HG03460 (cell line): ENCODE measurements around the gene MED25.
"Not testable (repeated sequence)": the region's sequence is repeated elsewhere in the genome, so short reads cannot be mapped to it uniquely, and the experiment has no call there.

Experiments used
- ATAC-seq: cut with Tn5 transposase; IDR thresholded peaks from one replicate; pipeline ENCODE4 v1.9.1; 2021; ENCODE audit not compliant: unreplicated experiment

MED25 gene

DNA sequence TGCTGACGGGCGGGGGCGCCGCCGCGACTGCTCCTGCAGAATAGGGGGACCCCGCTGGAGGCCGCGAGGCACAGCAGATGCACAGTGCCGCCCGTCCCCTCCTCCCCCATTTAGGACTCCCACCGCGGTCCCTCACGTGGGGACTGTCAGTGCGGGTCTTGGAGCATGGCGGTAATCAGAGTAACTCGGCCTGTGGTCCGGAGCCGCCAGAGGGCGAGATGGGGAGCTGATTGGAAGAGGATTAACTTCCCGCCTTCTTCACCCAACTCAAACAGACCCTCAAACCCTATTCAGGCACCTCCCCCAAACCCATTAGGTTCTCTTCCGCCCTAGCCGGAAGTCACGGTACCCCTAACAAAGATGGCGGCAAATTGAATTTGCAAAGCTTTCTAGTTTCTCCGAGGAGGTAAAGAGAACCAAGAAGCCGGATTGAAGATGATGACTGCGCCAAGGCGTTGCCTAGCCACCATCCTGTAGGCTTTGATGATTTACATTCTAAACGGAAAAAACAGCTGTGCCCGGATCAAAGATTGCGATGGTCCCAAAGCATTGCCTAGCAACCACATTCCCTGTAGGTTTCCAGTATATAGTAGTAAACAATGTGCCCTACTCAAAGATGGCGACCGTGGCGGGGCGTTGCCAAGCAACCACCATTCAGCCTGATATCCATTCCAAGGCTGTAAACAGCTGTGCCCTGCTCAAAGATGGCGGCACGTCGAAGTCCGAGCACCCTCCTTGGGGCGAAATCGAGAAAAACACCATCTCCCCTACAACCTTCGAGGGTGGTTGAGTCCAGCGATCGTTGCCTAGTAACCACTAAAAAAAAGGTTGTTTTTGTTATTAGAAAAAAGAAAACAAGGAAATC lies 4.9 kb upstream of the MED25 start, which contains the start of gene FUZ:
FUZ (minus strand) TSS at position 296 of the 865 bp plus-strand sequence; CDS start at position 110, 186 bp downstream.
- peak; percentile 50 for ATAC-seq

DNA sequence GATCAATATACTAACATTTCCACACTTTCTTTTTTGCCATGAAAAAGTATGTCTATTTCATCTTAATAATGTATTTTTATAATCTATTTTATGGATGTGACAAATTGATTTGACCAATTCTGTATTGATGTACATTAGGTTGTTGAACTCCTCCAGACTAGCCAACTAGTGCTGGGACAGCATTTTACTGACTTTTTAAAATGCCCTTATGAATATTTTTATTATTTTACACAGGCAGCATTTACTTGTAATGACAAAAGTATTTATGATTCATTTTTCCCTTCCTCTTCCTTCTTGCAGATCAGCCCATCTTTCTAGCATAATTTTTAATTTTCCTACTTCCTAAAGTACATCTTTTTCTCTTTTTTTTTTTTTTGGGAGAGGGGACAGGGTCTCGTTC lies 4.1 kb upstream of the MED25 start:
- no peak for ATAC-seq

DNA sequence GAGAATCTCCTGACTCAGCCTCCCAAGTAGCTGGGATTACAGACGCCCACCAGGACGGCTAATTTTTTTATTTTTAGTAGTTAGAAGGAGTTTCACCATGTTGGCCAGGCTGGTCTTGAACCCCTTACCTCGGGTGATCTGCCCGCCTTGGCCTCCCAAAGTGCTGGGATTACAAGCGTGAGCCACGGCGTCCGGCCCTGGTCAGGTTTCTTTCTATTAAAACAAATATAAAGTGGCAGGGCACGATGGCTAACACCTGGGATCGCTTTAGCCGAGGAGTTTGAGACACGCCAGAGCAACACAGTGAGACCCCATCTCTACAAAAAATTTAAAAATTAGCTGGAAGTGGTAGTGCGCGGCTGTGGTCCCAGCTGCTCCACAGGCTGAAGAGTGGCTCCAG lies 1.5 kb upstream of the MED25 start:
- ATAC-seq: no peak

DNA sequence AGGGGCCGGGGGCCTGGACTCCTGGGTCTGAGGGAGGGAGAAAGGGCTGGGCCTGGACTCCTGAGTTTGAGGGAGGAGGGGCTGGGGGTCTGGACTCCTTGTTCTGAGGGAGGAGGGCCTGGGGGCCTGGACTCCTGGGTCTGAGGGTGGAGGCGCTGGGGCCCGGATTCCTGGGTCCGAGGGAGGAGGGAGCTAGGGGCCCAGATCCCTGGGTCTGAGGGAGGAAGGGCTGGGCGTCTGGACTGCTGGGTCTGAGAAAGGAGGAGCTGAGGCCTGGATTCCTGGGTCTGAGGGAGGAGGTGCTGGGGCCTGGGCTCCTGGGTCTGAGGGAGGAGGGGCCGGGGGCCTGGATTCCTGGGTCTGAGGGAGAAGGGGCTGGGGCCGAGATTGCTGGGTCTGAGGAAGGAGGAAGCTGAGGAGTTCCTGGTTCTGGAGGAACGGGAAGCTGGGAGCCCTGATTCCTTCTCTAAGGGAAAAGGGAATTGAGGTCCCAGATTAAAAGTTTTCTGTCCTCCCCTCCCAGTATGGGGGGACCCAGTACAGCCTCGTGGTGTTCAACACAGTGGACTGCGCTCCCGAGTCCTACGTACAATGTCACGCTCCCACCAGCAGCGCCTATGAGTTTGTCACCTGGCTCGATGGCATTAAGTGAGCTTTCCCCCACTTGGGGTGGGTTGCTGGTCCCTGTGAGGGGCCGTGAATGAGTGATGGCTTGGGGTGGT lies 721 bp downstream of the MED25 start:
- ATAC-seq: no peak

DNA sequence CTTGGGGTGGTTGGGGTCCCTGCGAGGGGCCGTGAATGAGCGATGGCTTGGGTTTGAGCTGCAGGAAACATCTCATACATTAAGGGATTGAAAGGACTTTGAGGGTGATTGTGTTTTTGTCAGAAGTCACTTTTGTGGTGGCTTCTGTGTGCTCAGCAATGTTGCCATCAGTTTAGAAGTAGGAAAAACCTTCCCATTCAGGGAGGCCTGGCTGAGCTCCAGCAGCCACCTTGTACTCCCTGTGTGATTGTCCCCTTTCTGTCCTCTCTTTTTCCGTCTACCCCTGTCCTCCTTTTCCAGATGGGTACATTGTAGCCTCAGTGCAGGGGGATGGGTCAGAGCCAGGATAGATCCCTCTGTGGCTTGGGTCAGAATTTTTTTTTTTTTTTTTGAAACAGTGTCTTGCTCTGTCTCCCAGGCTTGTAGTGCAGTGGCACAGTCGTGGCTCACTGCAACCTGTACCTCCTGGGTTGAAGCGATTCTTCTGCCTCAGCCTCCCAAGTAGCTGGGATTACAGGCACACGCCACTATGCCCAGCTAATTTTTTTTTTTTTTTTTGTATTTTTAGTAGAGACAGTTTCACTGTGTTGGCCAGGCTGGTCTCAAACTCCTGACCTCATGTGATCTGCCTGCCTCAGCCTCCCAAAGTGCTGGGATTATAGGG lies 1.5 kb downstream of the MED25 start:
- ATAC-seq: not testable (repeated sequence)

DNA sequence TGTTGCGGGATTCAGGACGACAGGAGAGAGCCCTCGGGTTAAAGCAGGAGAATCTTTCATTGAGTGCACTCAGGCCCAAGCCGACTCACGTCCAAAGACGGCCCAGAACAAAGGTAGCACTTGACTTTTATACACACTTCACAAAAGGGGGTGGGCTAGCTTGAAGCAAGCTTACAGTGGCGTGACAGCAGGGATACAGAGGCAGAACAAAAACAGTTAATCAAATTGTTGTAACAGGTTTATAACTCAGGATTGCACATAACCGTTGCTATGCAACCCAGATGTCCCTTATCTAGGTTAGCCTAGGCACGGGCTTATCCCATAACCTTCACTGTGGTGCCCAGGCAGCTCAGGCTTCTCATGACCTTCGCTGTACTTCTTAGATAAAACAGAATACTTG lies 2.0 kb downstream of the MED25 start:
- no peak for ATAC-seq

DNA sequence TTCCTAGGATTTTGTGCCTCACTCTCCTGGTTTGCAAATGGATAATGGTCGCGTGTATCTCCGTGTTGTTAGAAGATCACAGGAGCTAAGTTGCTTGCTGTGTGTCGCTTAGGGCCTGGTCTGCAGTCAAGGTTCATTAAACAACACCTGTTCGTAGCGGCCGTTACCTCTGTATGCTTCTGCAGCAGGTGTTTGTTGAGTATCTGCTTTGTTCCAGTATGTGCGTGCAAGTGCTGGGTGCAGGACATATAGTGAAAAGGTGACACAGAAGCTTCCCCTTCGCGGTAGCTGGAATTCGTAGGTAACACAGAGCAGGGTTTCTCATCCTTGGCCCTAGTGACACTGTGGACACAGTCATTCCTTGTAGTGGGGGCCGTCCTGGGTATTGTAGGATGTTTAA lies 5.4 kb downstream of the MED25 start:
- no peak for ATAC-seq

DNA sequence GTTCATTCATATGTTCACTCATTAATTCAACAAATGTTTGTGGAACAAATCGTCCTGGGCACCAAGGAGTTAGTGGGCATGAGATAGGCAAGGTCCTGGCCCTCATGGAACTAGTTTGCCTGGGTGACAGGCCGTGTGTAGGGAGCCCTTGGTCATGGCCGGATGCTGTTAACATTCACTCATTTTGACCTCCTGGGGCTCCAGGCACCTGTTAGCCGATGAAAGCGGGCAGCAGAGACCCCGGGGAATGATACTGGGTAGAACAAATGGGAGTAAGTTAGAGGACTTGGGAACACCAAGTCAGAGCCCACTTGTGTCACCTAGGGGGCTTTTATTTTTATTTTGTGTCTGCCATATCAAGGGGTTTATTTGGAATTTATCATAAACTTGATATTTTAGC lies 6.6 kb downstream of the MED25 start:
- ATAC-seq: no peak

DNA sequence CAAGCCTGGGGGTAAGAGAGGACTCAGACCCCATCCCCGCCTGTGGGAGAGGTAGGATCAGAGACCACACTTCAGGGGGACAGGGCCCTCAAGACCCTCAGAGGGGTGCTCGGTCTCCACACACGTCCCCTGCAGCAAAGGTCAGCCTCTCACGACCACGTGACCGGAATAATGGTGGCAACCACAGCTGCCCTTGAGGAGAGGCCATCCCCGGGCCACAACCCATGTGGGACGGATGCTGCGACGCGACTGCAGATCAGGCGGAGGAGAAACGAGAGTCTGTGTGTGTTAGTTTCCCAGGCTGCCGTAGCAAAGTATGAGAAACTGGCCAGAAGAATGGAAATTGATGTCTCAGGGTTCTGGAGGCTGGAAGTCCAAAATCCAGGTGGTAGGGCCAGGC lies 8.9 kb downstream of the MED25 start:
- ATAC-seq: no peak

DNA sequence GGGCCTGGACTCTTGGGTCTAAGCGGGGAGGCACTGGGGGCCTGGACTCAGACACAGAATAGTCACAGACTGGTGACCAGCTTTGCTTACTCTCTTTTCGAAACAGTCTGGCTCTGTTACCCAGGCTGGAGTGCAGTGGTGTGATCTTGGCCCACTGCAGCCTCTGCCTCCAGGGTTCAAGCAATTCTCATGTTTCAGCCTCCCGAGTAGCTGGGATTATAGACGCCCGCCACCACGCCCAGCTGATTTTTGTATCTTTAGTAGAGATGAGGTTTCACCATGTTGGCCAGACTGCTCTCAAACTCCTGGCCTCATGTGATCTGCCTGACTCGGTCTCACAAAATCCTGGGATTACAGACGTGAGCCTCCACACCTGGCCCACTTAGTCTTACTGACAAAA lies 11.1 kb downstream of the MED25 start:
- no peak for ATAC-seq

DNA sequence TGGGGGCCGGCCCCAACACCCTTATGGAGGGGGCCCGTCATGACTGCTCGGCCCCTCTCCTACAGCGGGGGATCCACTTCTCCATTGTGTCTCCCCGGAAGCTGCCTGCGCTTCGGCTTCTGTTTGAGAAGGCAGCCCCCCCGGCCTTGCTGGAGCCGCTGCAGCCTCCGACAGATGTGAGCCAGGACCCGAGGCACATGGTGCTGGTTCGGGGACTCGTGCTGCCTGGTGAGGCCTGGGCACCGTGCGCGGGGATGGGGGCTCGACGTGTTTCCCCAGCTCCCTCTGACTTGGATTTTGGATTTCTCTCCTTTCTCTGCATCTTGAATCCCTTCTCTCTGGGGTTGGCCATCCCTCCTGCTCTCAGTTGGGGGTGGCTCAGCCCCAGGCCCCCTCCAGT lies 11.6 kb downstream of the MED25 start:
- ATAC-seq: no peak

DNA sequence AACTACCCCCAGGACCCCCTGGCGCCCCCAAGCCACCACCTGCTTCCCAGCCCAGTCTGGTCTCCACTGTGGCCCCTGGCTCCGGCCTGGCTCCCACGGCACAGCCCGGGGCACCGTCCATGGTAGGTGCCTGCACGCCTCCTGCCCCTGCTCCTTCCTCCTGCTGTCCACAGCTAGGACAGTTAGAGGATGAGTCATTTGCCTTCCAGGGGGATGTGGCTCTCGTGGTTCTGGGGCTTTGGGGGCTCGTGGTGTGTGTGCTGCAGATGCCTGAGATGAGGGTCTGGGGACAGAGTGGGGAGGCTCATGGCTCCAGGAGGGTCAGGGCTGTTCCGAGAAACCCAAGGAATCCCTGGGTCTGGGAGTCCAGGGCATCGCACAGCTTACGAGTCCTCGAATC lies 12.7 kb downstream of the MED25 start:
- no peak for ATAC-seq

DNA sequence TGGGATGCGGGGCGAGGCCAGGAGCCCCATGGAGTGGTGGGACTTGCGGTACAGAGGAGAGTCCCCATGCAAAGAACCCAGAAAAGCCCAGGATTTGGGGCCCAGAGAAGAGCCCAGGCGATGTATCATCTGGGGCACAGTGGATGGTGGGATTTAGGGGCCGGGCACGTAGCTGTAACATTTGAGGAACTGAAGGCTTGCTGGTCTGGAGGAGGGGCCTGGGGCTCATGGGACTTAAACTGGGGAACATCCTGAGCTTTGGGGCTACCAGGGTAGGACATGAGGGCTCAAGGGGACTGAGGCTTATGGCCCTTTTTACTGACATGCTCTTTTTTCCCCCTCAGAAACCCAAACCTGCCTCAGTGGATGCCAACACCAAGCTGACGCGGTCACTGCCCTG lies 13.5 kb downstream of the MED25 start:
- no peak for ATAC-seq

DNA sequence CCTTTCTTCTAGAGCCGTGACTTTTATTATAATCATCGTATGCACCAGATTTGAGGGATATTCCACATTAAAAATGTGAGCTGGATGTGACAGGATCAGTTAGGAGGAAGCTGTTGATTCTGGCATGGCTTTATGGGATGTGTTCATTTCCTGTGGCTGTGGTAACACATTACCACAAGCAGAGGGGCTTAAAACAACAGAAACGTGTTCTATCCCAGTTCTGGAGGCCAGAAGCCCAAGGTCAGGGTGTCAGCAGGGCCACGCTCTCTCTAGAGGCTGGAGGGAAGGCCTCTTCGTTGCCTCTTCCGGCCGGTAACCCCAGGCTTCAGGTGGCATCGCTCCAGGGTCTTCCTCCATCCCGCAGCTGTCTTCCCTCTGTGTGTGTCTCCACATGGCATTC lies 14.5 kb downstream of the MED25 start:
- no peak for ATAC-seq

DNA sequence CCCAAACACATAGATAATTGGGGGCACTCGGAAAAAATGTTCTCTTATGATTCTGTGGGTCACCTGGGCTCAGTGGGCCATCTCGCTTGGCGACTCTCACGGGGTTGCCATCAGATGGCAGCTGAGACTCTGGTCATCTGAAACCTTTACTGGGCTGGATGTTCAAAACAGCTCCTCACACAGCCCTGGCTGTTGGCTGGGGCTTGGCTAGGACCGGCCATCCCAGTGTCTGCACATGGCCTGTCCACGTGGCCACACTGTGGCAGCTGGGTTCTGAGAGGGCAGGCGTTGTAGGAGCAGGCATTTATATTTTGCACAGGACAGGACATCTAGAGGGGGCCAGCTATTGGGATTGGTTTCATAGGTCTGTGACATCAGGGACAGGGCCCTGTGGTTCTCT lies 15.5 kb downstream of the MED25 start:
- no peak for ATAC-seq

DNA sequence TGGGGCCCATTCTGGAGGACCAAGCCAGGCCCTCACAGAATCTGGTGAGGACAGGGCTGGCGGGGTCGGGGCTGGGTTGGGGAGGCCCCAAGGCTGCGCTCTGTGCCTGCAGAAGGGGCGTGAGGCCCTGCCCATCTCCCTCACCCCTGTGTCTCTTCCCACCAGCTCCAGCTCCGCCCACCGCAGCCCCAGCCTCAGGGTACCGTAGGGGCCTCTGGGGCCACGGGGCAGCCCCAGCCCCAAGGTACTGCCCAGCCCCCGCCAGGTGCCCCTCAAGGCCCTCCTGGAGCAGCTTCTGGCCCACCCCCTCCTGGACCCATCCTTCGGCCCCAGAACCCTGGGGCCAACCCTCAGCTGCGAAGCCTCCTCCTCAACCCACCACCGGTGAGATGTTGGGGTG lies 17.5 kb downstream of the MED25 start:
- ATAC-seq: no peak

DNA sequence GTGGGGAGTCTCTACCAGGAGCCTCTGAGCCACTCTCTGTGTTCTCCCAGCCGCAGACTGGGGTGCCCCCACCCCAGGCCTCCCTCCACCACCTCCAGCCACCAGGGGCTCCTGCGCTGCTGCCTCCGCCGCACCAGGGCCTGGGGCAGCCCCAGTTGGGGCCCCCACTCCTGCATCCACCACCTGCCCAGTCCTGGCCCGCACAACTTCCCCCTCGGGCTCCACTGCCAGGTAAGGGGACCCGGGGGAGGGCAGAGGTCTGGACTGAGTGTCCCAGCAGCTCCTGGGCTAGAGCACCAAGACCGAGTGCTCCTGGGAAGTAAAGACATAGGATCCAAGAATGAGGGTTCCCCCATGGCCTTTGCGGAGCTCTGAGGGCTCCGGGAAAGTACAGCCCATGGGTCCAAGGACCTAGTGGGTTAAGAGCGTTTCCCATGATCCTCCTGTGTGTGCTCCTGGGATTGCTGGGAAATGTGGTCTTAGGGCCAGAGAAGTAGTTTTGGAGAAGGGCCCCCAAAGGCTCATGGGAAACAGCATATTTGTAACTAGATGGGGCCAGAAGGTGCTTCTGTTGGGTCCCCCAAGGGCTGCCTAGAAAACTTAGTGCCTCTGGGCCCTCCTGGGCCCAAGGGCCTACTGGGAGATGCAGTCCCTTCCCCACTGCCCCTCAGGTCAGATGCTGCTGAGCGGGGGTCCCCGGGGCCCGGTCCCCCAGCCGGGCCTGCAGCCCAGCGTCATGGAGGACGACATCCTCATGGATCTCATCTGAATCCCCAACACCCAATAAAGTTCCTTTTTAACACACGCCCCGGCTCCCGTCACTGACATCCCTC lies 18.3 kb downstream of the MED25 start:
- no peak for ATAC-seq

DNA sequence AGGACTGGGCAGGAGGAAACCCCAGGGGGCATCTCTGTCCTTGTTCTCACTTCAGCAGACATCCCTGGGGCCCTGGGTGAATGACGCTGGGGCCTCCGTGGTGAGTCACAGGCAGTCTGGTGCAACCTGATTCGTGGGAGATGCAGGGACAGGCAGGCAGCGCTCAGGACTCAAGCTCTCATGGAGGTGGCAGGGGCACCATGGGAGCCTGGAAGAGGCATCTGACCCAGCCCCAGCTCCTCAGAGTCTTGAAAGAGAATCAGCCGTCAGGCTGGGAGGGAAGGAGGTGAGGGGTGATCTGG lies 18.9 kb downstream of the MED25 start:
- ATAC-seq: no peak

DNA sequence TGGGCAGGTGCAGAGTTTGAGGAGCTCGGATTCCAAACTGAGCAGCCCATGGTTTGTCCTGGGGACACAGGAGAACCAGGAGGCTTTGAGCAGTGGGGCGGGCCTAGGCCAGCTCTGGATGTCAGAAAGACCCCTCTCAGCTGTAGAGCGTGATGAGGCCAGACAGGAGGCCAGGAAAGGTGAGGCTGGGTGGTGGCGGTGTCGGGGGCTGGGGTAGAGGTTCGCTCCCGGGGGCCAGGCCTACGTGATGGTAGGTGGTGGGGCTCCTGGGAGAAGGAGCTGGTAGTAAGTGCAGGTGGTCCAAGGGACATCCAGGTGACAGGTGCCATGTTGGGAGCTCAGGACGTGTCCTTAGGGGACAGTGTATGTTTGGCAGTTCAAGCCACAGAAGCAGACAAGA lies 19.3 kb downstream of the MED25 start:
- no peak for ATAC-seq

DNA sequence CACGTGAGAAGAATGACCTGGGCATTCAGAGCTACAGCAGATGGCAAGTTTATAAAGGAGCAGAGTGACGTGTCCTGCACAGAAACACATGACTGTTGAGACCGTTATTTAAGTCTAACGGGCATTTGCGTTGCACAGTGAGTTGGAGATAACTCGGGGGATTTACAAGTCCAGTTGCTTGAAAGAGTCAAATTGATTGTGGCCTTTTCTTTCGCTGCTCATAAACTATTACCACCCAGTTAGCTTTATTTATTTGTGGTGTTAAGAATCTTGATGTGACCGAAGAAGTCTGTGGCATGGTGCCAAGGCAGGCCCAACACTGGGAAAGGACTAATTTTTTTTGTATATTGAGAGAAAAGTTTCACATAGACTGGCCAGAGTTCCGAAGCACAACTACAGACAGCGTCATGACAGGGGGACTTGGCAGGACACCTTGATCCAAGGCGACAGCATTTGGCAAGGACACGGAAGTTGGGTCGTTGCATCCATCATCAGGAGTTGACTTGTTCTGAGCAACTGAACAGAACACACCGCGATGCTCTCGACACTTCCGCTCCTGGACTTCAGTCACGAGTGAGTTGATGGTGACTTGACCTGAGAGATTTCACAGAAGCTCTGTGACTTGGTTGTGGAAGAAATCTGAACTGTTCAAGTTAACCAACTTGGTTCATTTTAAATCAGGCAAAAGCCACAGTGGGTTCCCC lies 20.9 kb downstream of the MED25 start:
- ATAC-seq: no peak

DNA sequence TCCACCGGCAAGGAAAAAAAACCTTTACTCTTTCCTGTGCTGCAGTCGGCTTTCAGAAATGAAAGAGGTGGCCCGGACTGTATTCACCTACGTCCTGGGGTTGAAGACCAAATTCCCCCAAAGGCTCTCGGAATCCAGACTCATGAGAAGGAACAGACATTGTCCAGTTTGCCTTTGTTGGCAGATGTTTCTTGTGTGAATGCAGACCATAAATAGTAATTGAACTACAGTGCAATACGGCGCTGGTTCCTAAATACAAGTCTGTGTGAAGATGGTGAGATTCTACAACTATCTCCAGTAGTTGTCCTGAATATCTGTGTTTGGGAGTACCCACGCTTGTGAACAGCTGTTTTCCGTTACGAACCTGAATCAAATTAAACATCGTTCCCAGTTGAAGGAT lies 21.6 kb downstream of the MED25 start:
- ATAC-seq: no peak
